Ishikawa (cell line): Measurements from ENCODE around the gene DNAJB2.

ENCODE experiments used
- CEBPB ChIP-seq: IDR thresholded peaks from 2 replicates; pipeline ENCODE4 v1.6.1; 2012
- CREB1 ChIP-seq: IDR thresholded peaks from 2 replicates; pipeline ENCODE4 v1.6.1; 2012; ENCODE audit warnings: low read depth
- EGR1 ChIP-seq: IDR thresholded peaks from 2 replicates; pipeline ENCODE4 v1.6.1; 2012
- EP300 ChIP-seq: IDR thresholded peaks from 2 replicates; pipeline ENCODE4 v1.6.1; 2012; ENCODE audit warnings: borderline replicate concordance
- FOXM1 ChIP-seq: IDR thresholded peaks from 2 replicates; pipeline ENCODE4 v1.6.1; 2012; ENCODE audit warnings: low read depth, borderline replicate concordance
- MAX ChIP-seq: IDR thresholded peaks from 2 replicates; pipeline ENCODE4 v1.6.1; 2012
- RAD21 ChIP-seq: IDR thresholded peaks from 2 replicates; pipeline ENCODE4 v1.6.1; 2012; ENCODE audit warnings: low read depth
- TAF1 ChIP-seq: IDR thresholded peaks from 2 replicates; pipeline ENCODE4 v1.6.1; 2012; ENCODE audit warnings: low read depth, mild to moderate bottlenecking
- TEAD4 ChIP-seq: IDR thresholded peaks from 2 replicates; pipeline ENCODE4 v1.6.1; 2012
- USF1 ChIP-seq: IDR thresholded peaks from 2 replicates; pipeline ENCODE4 v1.6.1; 2012
- TF ChIP-seq, protein P1 (sequence below): IDR thresholded peaks from 2 replicates; pipeline ENCODE4 v1.6.1; 2012; ENCODE audit warnings: low read depth, mild to moderate bottlenecking

- TF ChIP-seq TEAD4 (no peak), CREB1 (no peak), EGR1 (no peak), USF1 (no peak), EP300 (no peak), TAF1 (no peak), MAX (no peak), RAD21 (no peak), CEBPB (no peak), FOXM1 (no peak)
- TF ChIP-seq, protein P1, sequence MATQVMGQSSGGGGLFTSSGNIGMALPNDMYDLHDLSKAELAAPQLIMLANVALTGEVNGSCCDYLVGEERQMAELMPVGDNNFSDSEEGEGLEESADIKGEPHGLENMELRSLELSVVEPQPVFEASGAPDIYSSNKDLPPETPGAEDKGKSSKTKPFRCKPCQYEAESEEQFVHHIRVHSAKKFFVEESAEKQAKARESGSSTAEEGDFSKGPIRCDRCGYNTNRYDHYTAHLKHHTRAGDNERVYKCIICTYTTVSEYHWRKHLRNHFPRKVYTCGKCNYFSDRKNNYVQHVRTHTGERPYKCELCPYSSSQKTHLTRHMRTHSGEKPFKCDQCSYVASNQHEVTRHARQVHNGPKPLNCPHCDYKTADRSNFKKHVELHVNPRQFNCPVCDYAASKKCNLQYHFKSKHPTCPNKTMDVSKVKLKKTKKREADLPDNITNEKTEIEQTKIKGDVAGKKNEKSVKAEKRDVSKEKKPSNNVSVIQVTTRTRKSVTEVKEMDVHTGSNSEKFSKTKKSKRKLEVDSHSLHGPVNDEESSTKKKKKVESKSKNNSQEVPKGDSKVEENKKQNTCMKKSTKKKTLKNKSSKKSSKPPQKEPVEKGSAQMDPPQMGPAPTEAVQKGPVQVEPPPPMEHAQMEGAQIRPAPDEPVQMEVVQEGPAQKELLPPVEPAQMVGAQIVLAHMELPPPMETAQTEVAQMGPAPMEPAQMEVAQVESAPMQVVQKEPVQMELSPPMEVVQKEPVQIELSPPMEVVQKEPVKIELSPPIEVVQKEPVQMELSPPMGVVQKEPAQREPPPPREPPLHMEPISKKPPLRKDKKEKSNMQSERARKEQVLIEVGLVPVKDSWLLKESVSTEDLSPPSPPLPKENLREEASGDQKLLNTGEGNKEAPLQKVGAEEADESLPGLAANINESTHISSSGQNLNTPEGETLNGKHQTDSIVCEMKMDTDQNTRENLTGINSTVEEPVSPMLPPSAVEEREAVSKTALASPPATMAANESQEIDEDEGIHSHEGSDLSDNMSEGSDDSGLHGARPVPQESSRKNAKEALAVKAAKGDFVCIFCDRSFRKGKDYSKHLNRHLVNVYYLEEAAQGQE = no peak
These were observed 20.9 kb downstream of the DNAJB2 start for GRCh38 chr2:219300022-219300421.
